Left renal pelvis (tissue), 4 donors: ENCODE results near the gene PGGHG. TPM values are rescaled to one million over a fixed set of nuclear protein-coding genes. Genes with fewer than 3 reads are reported as not detected.

Source experiments
- DNase-seq, 4 donors: peaks; one replicate each; pipeline ENCODE4 v3.0.0-alpha.2; 2013; ENCODE audit warnings: low read depth in 4 of 4, low spot score in 3 of 4
- polyA plus RNA-seq, 4 donors: library from polyadenylated mRNA; unstranded; fragments of 120-200 nt; gene quantifications; one replicate each; pipeline ENCODE4 v1.2.1, GENCODE V29; 2013; ENCODE audit not compliant: insufficient read length in 4 of 4

PGGHG gene
- polyA plus RNA-seq, result 10 to 100 TPM in 3 of 4 donors, 1 to 10 TPM in 1; 8.3 to 25.1 (median 16.7) TPM

GRCh38 chr11:288478-289397 lies at the start of gene PGGHG:
Gene PGGHG, plus strand, starts transcription at chr11:289126. Its CDS starts 691 bp downstream, at chr11:289817.
- DNase-seq, result no peak

- DNase-seq, result no peak
Measured at GRCh38 chr11:240315-240714, 48.6 kb upstream of the PGGHG start.

GRCh38 chr11:241634-242033 lies 47.3 kb upstream of the PGGHG start:
- DNase-seq, result no peak

GRCh38 chr11:244376-244775 lies 44.5 kb upstream of the PGGHG start:
- no peak for DNase-seq

GRCh38 chr11:249062-249461 lies 39.9 kb upstream of the PGGHG start:
- DNase-seq, result no peak

GRCh38 chr11:250274-250673 lies 38.7 kb upstream of the PGGHG start:
- DNase-seq, result no peak

- peak in 1 of 4 donors; percentile 22 for DNase-seq
Measured at GRCh38 chr11:250740-251299, 38.1 kb upstream of the PGGHG start.

GRCh38 chr11:251550-251949 lies 37.4 kb upstream of the PGGHG start:
- no peak for DNase-seq

- DNase-seq, result no peak
Measured at GRCh38 chr11:252666-253065, 36.3 kb upstream of the PGGHG start.

GRCh38 chr11:253160-253885 lies 35.6 kb upstream of the PGGHG start:
- DNase-seq, result no peak

- no peak for DNase-seq
Measured at GRCh38 chr11:253886-254270, 35.0 kb upstream of the PGGHG start.

GRCh38 chr11:255176-255575 lies 33.8 kb upstream of the PGGHG start:
- DNase-seq, result no peak

GRCh38 chr11:255816-256215 lies 33.1 kb upstream of the PGGHG start:
- no peak for DNase-seq

- DNase-seq, result no peak
Measured at GRCh38 chr11:256952-257737, 31.8 kb upstream of the PGGHG start.

- no peak for DNase-seq
Measured at GRCh38 chr11:257766-258493, 31.0 kb upstream of the PGGHG start.

- no peak for DNase-seq
Measured at GRCh38 chr11:259413-259812, 29.5 kb upstream of the PGGHG start.

GRCh38 chr11:261624-262023 lies 27.3 kb upstream of the PGGHG start:
- no peak for DNase-seq

GRCh38 chr11:266676-267439 lies 22.1 kb upstream of the PGGHG start:
- DNase-seq, result no peak

- DNase-seq, result no peak
Measured at GRCh38 chr11:267491-267994, 21.4 kb upstream of the PGGHG start.
